IPS-18a (cell line): ENCODE results near the gene TMEM217.

Source experiments
- H3K27ac ChIP-seq: one replicate; pipeline ENCODE4 v1.5.1; 2013; ENCODE audit warnings: low read length
- H3K27me3 ChIP-seq: one replicate; pipeline ENCODE4 v1.6.1; 2013; ENCODE audit warnings: mild to moderate bottlenecking, low read length; ENCODE audit not compliant: control insufficient read depth, insufficient read depth
- H3K36me3 ChIP-seq: one replicate; pipeline ENCODE4 v1.6.1; 2013; ENCODE audit warnings: low read depth, low read length; ENCODE audit not compliant: control insufficient read depth
- H3K4me1 ChIP-seq: one replicate; pipeline ENCODE4 v1.6.1; 2013; ENCODE audit warnings: low read depth, low read length; ENCODE audit not compliant: control insufficient read depth
- H3K4me3 ChIP-seq: one replicate; pipeline ENCODE4 v1.5.1; 2013; ENCODE audit warnings: low read length
- H3K9ac ChIP-seq: one replicate; pipeline ENCODE4 v1.6.1; 2013; ENCODE audit warnings: mild to moderate bottlenecking, low read length, moderate library complexity
- H3K9me3 ChIP-seq: one replicate; pipeline ENCODE4 v1.6.1; 2013; ENCODE audit warnings: low read depth, low read length; ENCODE audit not compliant: control insufficient read depth

Gene TMEM217

GRCh38 chr6:37168163-37168758 is 89.7 kb downstream of the TMEM217 start:
- Histone ChIP-seq H3K27ac (no peak overlapping the region), H3K27me3 (peaks cover 6% of the 10 kb centered on the region), H3K9me3 (no peaks in the 10 kb centered on the region), H3K4me1 (peaks cover 12% of the 10 kb centered on the region), H3K36me3 (peaks cover 10% of the 10 kb centered on the region), H3K4me3 (peak overlapping the region; percentile 77), H3K9ac (peak overlapping the region; percentile 98)

- no peak overlapping the region for H3K27ac ChIP-seq
- H3K9ac ChIP-seq: no peak overlapping the region
- no peaks in the 10 kb centered on the region for H3K27me3 ChIP-seq
- no peak overlapping the region for H3K4me3 ChIP-seq
- no peaks in the 10 kb centered on the region for H3K4me1 ChIP-seq
- H3K9me3 ChIP-seq: no peaks in the 10 kb centered on the region
- no peaks in the 10 kb centered on the region for H3K36me3 ChIP-seq
These were observed 95.2 kb downstream of the TMEM217 start for GRCh38 chr6:37162740-37163139.
